ENCODE results near the gene TLCD3B. TPM values are rescaled to one million over a fixed set of nuclear protein-coding genes. Genes with fewer than 3 reads are reported as not detected.

Gene TLCD3B
- total RNA-seq, 4 donors from 2014 or later = not detected

DNA sequence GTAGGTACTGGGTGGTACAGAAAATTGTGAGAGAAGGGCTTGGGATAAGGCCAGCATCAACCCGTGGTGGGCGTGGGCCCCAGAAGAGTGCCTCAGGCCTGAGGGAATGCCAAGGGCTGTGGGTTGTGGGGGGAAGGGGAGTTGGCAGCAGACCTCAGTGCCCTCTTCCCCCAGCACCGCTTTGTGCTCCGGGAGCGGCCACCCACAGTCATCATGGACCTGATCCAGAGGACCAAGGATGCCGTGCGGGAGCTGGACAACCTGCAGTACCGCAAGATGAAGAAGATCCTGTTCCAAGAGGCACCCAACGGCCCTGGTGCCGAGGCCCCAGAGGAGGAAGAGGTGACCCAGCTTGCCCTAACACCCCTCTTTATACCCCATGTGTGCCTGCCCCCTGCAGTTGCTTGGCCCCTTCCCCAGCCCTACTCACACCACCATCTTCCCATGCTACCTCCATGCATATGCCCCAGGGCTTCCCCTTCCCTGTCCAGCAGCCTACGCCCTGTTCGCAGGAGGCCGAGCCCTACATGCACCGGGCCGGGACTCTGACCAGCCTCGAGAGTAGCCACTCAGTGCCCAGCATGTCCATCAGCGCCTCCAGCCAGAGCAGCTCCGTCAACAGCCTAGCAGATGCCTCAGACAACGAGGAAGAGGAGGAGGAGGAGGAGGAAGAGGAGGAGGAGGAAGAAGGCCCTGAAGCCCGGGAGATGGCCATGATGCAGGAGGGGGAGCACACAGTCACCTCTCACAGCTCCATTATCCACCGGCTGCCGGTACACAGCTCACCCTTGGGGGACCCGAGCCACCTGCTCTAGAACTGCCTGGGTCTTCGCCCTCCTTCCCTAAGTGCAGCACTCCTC lies 48.3 kb downstream of the TLCD3B start:
- TF ChIP-seq, protein P1, sequence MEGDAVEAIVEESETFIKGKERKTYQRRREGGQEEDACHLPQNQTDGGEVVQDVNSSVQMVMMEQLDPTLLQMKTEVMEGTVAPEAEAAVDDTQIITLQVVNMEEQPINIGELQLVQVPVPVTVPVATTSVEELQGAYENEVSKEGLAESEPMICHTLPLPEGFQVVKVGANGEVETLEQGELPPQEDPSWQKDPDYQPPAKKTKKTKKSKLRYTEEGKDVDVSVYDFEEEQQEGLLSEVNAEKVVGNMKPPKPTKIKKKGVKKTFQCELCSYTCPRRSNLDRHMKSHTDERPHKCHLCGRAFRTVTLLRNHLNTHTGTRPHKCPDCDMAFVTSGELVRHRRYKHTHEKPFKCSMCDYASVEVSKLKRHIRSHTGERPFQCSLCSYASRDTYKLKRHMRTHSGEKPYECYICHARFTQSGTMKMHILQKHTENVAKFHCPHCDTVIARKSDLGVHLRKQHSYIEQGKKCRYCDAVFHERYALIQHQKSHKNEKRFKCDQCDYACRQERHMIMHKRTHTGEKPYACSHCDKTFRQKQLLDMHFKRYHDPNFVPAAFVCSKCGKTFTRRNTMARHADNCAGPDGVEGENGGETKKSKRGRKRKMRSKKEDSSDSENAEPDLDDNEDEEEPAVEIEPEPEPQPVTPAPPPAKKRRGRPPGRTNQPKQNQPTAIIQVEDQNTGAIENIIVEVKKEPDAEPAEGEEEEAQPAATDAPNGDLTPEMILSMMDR (IDR thresholded peaks at IDR 0.05; ENCODE audit: low read depth) = no peak

DNA sequence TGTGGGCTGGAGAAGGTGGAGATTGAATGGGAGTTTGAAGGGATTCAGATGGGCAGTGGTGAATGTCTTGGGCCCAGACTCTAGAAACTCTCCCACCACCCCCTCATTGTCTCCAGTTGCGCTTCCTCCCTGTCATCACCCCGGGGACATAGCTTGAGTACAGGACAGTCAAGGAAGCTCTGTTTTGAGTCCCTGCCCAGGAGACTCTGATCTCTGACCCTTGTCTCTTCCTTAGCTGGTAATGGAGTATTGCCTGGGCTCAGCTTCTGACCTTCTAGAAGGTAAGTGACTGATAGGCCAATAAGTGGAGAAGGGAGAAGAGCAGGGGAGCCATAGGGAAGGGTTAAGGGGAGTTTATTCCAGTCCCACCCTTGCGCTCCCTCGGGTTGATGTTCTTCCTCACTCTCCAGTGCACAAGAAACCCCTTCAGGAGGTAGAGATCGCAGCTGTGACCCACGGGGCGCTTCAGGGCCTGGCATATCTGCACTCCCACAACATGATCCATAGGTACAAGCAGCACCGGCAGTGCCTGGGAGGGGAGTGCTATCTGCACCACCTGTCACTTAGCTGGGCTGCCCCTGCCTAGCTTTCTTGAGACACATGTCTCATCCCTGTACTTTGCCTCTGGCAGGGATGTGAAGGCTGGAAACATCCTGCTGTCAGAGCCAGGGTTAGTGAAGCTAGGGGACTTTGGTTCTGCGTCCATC lies 52.4 kb downstream of the TLCD3B start:
- TF ChIP-seq, protein P1 (IDR thresholded peaks at IDR 0.05; ENCODE audit: low read depth) = no peak

DNA sequence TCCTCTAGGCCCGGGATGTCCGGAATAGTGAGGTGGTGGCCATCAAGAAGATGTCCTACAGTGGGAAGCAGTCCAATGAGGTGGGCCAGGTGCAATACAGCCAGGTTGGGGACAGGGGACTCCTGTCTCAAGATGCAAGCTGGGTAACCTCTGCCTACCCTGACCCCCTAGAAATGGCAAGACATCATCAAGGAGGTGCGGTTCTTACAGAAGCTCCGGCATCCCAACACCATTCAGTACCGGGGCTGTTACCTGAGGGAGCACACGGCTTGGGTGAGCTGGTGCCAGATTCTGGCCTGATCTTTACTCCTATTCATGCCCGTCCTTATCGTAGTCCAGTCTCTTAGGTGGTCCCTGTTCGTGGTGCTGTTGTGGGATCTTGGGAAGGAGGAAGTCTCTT lies 53.0 kb downstream of the TLCD3B start:
- TF ChIP-seq, protein P1 (IDR thresholded peaks at IDR 0.05; ENCODE audit: low read depth) = no peak

DNA sequence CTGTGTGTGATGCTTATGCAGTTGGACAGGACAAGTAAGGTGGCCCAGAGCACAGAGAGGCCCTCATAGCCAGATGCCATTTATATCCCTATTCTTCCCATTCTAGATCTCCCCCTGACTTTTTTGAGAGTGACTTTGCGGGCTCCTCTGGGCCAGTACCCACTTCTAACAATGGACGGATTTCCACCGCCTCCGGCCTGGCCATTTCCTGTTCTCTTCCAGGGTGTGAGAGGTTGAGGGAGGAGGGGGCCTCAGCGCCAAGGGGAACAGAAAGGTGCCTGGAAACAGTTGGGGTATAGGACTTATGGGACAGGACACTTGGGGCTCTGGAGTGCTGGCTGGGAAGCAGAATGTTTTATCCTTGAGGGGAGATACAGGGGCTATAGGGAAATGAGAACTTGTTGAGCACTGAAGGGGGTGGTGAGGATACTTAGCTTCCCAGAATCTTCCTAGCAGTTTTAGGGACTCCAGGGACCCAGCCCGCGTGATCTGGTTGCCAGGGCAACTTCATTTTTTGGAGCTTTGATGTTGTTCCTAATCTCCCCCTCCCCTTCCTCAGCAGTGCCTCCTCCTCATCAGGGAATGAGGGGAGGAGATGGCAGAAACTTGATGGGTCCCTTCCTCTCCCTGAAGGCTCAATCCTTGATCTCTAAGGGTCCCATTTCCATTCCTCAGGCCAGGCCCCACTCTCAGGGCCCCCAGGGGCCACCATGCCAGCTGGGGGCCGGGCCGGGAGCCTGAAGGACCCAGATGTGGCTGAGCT lies 53.8 kb downstream of the TLCD3B start:
- TF ChIP-seq, protein P1 (IDR thresholded peaks at IDR 0.05; ENCODE audit: low read depth) = no peak

DNA sequence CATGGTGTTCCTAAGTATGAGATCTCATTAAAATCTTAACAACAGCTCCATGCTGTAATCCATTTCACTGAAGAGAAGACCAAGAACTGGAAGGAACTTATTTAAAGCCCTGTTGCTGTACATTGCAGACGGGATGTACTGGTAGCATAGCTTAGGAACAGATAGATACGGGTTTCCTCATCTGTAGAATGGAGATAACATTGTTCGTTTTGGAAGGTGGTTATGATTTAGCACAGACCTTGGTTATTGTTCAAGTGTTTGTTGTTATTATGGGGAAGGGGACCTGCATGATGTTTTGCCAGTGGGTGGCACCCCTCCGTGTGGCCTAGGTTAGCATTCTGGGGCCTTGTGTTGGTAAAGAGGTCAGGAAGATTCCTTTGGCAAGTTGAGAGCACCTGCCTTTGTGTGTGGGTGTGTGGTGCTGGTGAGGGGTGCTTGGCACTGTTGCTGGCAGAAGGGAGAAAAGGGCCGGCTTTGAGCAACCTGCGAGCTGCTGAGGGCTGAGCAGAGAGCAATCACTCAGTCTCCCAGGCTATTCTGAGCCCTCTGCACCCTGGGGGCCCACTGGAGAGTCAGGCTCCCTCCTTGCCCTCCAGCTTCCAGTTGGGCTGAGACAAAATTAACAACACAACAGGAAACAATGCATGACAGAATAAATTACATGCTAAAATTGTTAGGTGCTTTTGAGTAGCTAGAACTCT lies 55.1 kb downstream of the TLCD3B start:
- TF ChIP-seq, protein P1 (IDR thresholded peaks at IDR 0.05; ENCODE audit: low read depth) = no peak

DNA sequence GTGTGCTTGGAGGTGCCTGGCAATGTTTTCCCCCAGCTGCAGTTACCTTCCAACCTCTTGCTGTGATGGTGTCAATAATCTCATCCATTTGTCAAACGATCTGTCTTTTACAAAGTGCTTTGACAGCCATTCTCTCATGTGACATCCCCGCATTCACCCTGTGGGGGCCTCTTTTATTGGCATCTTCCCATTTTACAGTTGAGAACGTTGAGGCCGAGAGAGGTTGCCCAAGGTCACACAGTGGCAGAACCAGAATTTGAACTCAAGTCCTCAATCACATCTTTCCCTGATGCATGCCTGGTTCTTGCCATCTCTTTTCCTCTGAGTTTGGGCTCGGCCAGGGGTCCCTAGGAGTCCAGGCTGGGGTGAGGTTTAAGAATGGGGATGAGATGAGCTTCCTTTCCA lies 55.9 kb downstream of the TLCD3B start:
- TF ChIP-seq, protein P1 (IDR thresholded peaks at IDR 0.05; ENCODE audit: low read depth) = no peak

Other genes with a start within 250 kb of the TLCD3B start
- gene KIF22, start 240.5 kb downstream of the TLCD3B start, total RNA-seq = 10 to 100 TPM; 10.6 to 18.1 (median 16.5) TPM
- gene MAZ, start 224.7 kb downstream of the TLCD3B start, total RNA-seq = 10 to 100 TPM; 45.6 to 71.1 (median 62.7) TPM
- gene PRRT2, start 219.1 kb downstream of the TLCD3B start, total RNA-seq = 1 to 10 TPM in 2 of 4 donors, under 1 TPM in 1, not detected in 1; 0.19 to 3.5 (median 2.9) TPM
- 10 to 100 TPM; 13.5 to 23.6 (median 19.2) TPM for gene PAGR1, start 215.1 kb downstream of the TLCD3B start, total RNA-seq
- gene MVP, start 210.8 kb downstream of the TLCD3B start, total RNA-seq = 100 to 1,000 TPM in 2 of 4 donors, 10 to 100 TPM in 2; 47.1 to 119 (median 103) TPM
- 100 to 1,000 TPM in 1 of 4 donors, 10 to 100 TPM in 3; 57.7 to 107 (median 94.7) TPM for gene CDIPT, start 168.0 kb downstream of the TLCD3B start, total RNA-seq
- 1 to 10 TPM in 1 of 4 donors, under 1 TPM in 2, not detected in 1; 0.66 to 5.6 (median 0.75) TPM for gene SEZ6L2, start 131.7 kb downstream of the TLCD3B start, total RNA-seq
- 1 to 10 TPM in 1 of 4 donors, under 1 TPM in 2, not detected in 1; 0.44 to 3.7 (median 0.57) TPM for gene ASPHD1, start 130.8 kb downstream of the TLCD3B start, total RNA-seq
- 10 to 100 TPM in 3 of 4 donors, 1 to 10 TPM in 1; 5.4 to 26.2 (median 23.3) TPM for gene KCTD13, start 105.0 kb downstream of the TLCD3B start, total RNA-seq
- 100 to 1,000 TPM in 3 of 4 donors, 10 to 100 TPM in 1; 53.8 to 149 (median 120) TPM for gene TMEM219, start 69.2 kb downstream of the TLCD3B start, total RNA-seq
- 10 to 100 TPM; 25.7 to 87.0 (median 31.4) TPM for gene TAOK2, start 57.4 kb downstream of the TLCD3B start, total RNA-seq
- 10 to 100 TPM; 11.9 to 15.3 (median 14.2) TPM for gene HIRIP3, start 35.7 kb downstream of the TLCD3B start, total RNA-seq
- gene INO80E, start 35.0 kb downstream of the TLCD3B start, total RNA-seq = 10 to 100 TPM in 3 of 4 donors, 1 to 10 TPM in 1; 8.5 to 45.0 (median 24.3) TPM
- under 1 TPM in 2 of 4 donors, not detected in 2; 0.66 to 0.85 TPM for gene DOC2A, start 20.2 kb downstream of the TLCD3B start, total RNA-seq
- gene C16orf92, start 8.1 kb downstream of the TLCD3B start, total RNA-seq = not detected
- gene ALDOA, start 34.5 kb upstream of the TLCD3B start, total RNA-seq = 100 to 1,000 TPM; 526 to 986 (median 599) TPM
- 10 to 100 TPM; 38.2 to 46.6 (median 43.6) TPM for gene PPP4C, start 44.7 kb upstream of the TLCD3B start, total RNA-seq
- gene TBX6, start 60.7 kb upstream of the TLCD3B start, total RNA-seq = 1 to 10 TPM in 1 of 4 donors, under 1 TPM in 2, not detected in 1; 0.38 to 1.2 (median 0.44) TPM
- 100 to 1,000 TPM in 2 of 4 donors, 10 to 100 TPM in 2; 54.8 to 105 (median 96.5) TPM for gene YPEL3, start 64.9 kb upstream of the TLCD3B start, total RNA-seq
- 1 to 10 TPM; 2.5 to 3.6 (median 2.8) TPM for gene GDPD3, start 82.3 kb upstream of the TLCD3B start, total RNA-seq
- 10 to 100 TPM; 55.0 to 81.6 (median 76.9) TPM for gene MAPK3, start 91.9 kb upstream of the TLCD3B start, total RNA-seq
- 10 to 100 TPM; 17.5 to 72.6 (median 40.5) TPM for gene CORO1A, start 152.3 kb upstream of the TLCD3B start, total RNA-seq
- gene BOLA2B, start 162.4 kb upstream of the TLCD3B start, total RNA-seq = 100 to 1,000 TPM; 150 to 399 (median 240) TPM
- gene SLX1A, start 162.6 kb upstream of the TLCD3B start, total RNA-seq = 10 to 100 TPM; 16.6 to 68.9 (median 29.6) TPM
- 10 to 100 TPM in 2 of 4 donors, 1 to 10 TPM in 2; 5.1 to 22.5 (median 14.6) TPM for gene SULT1A3, start 168.0 kb upstream of the TLCD3B start, total RNA-seq
- gene NPIPB13, start 217.2 kb upstream of the TLCD3B start, total RNA-seq = 10 to 100 TPM in 1 of 4 donors, 1 to 10 TPM in 3; 2.4 to 10.9 (median 5.7) TPM

All from subcutaneous adipose tissue (tissue), 4 donors.